ENCODE data around the gene DSTYK.
"Not testable (repeated sequence)": the region's sequence is repeated elsewhere in the genome, so short reads cannot be mapped to it uniquely, and the experiment has no call there.

DSTYK gene

DNA sequence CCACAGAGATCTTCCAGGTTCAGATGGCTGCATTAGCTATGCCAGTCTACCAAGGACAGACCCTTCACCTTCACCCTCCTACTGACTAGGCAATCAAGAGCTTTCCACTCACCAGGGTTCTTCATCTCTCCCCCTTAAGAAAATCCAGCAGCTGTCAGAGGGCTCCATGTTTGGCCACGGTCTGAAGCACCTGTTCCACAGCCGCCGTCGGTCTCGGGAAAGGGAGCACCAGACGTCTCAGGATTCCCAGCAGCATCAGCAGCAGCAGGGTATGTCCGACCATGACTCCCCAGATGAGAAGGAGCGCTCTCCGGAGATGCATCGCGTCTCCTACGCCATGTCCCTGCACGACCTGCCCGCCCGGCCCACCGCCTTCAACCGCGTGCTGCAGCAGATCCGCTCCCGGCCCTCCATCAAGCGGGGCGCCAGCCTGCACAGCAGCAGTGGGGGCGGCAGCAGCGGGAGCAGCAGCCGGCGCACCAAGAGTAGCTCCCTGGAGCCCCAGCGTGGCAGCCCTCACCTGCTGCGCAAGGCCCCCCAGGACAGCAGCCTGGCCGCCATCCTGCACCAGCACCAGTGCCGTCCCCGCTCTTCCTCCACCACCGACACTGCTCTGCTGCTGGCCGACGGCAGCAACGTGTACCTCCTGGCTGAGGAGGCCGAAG is 30.0 kb upstream of the DSTYK start:
- no peak for DNase-seq (ENCODE audit: low read depth in 2 of 2)

DNA sequence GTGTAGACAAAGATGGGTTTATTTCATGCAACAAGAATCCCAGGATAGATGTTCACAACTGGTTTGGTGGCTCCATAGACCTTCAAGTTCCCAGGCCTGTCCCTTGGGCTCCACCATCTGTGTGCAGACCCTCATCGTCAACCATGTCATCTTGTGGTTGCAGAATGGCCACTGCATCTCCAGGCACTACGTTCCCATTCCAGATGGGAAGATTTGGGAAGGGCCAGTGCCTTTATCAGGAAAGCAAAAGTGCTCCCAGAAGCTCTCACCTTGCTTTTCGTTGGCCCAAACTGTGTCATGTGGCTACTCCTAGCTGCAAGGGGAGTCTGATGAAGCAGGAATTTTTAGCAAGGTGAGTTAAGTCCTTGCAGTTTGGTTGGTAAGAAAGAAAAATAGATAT is 29.1 kb upstream of the DSTYK start:
- no peak for DNase-seq (ENCODE audit: low read depth in 2 of 2)

DNA sequence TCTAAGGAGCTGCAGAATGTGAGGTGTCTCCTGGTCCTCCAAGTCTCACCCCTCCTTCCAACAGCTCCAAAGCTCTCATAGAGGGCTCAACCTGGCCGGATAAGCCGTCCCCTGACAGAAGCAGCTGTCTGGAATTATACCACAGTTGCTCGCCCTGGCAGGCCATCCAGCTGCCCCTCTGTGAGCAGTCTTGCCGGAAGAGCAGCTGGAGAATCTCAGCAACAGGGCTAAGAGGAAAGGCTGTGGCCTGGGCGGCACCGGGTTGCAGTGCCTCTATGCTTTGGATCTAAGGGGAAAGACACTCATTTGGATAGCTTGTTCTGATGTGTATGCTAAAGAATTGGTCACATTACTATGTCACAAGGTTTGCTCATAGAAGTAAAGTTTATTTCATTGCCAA is 28.6 kb upstream of the DSTYK start:
- DNase-seq (ENCODE audit: low read depth in 2 of 2), result no peak

GRCh38 chr1:205239078-205239477 is 27.6 kb upstream of the DSTYK start:
- DNase-seq (ENCODE audit: low read depth in 2 of 2), result no peak

- DNase-seq (ENCODE audit: low read depth in 2 of 2), result no peak
Observed at GRCh38 chr1:205237526-205238484, 26.3 kb upstream of the DSTYK start.

GRCh38 chr1:205236951-205237475 is 25.5 kb upstream of the DSTYK start:
- no peak for DNase-seq (ENCODE audit: low read depth in 2 of 2)

DNA sequence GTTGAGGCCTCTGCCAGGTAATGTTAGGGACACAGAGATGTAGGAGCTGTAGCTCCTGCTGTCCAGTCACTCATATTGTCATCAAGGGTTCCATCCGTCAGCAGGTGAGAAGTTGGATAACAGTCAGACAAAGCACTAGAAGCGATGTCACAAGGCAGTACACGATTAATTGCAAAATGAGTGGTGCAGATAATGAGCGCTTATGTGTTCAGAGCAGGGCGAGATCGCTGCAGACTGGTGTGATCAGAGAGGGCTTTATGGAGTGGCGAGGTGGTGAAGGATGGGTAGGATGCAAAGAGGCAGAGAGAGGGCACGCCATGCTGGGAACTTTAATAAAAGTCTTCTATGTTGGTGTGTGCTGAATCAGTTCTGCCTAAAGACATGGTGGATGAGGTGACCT is 25.0 kb upstream of the DSTYK start:
- no peak for DNase-seq (ENCODE audit: low read depth in 2 of 2)

- DNase-seq (ENCODE audit: low read depth in 2 of 2), result no peak
Observed at GRCh38 chr1:205235951-205236350, 24.4 kb upstream of the DSTYK start.

DNA sequence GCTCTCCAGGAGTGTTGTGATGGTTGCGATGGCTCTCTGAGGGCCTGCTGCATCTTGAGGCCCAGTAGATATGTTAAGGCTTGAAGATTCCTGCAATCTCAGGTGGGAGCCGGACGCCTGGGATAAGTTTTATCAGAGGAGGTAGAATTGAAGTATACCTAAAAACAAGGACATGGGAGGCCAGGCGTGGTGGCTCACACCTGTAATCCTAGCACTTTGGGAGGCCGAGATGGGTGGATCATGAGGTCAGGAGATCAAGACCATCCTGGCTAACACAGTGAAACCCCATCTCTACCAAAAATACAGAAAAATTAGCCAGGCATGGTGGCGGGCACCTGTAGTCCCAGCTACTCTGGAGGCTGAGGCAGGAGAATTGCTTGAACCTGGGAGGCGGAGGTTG is 22.5 kb upstream of the DSTYK start:
- not testable (repeated sequence) for DNase-seq (ENCODE audit: low read depth in 2 of 2)

- DNase-seq (ENCODE audit: low read depth in 2 of 2), result no peak
Observed at GRCh38 chr1:205232945-205233397, 21.5 kb upstream of the DSTYK start.

- no peak for DNase-seq (ENCODE audit: low read depth in 2 of 2)
Observed at GRCh38 chr1:205232127-205232820, 20.8 kb upstream of the DSTYK start.

- no peak for DNase-seq (ENCODE audit: low read depth in 2 of 2)
Observed at GRCh38 chr1:205230982-205231381, 19.5 kb upstream of the DSTYK start.

DNA sequence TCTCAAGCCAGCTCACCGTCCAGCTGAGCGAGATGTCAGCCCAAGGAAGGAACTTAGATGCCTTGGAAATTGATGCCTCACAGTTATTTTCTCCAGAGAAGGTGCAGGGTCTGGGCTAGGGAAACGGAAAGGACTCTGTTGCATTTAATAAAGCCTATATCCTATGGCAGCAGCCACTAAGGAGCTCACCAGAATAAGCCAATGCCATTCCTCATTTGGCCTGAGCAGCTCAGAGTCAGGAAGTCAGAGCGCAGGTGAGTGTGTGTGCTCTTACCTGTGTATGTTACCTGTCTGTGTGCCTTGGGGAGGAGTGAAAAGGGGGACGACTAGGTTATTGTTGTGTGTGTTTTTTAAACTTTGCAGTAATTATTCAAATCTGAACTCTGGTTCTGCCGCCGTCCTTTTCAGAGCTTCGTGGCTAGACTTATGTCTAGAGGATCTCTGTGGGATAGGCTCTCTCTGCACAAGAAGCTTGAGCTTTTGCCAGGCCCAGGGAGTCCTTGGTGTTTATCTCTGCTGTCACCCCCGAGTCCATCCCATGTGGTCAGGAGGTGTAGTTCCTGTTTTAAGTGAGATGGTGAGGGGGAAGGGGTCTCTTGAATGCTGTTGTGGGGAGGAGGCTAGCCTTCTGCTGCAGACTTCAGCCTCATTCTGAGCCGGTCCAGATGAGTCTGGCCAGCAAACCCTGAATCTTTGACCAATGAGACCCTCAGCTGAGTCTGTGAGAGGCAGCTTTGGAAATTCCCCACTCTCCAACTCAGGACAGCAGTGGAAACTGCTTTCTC is 18.6 kb upstream of the DSTYK start:
- DNase-seq (ENCODE audit: low read depth in 2 of 2), result no peak

- peak; percentile 31 to 35 for DNase-seq (ENCODE audit: low read depth in 2 of 2)
Observed at GRCh38 chr1:205229399-205229871, 17.9 kb upstream of the DSTYK start.

DNA sequence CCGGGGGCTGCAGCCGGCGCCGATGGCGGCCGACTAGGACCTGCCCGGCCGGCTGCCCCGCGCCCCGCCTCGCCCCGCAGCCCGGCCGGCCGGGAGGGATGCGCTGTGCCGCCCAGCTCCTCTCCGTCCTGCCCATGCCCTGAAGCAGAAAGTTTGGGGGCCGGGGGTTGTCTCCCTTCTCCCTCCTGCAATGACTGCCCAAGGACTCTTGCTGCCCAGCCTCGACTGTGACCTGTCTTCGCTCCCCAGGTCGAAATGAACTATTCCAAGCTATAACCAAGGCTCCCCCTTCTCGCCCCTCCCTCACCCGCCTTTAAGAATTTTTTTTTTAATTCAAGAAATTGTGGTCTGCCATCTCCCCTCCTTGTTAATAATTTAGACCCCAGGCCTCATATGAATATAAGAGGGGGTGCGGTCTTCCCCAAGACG is 16.6 kb upstream of the DSTYK start:
- no peak for DNase-seq (ENCODE audit: low read depth in 2 of 2)

DNA sequence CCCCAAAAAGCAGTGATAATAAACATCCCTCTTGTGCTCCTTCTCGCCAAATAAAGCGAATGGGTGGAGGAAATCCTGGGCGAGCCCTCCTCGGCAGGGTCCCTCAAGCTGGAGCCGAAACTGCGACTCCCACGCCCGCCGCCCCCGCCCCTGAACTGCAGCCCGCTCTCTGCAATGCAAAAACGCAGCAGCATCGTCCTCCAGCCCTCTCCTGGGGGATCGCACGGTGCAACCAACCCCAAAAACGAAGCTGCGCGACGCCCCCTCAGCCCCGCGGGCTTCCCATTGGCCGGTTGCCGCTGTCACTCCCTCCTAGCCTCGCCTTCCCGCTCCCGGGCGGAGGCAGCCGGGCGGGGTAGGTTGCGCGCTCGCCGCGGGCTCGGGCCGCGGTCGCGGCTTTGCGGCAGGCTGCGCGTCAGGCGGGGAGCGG is 16.1 kb upstream of the DSTYK start, which contains the start of gene TMCC2:
Gene TMCC2, plus strand, starts transcription at position 363 of the 430 bp plus-strand sequence. CDS start 619 bp downstream, outside the sequence.
- peak; percentile 65 to 74 for DNase-seq (ENCODE audit: low read depth in 2 of 2)

GRCh38 chr1:205226868-205227583 is 15.5 kb upstream of the DSTYK start:
- no peak for DNase-seq (ENCODE audit: low read depth in 2 of 2)

- DNase-seq (ENCODE audit: low read depth in 2 of 2), result no peak
Observed at GRCh38 chr1:205225901-205226765, 14.6 kb upstream of the DSTYK start.

- no peak for DNase-seq (ENCODE audit: low read depth in 2 of 2)
Observed at GRCh38 chr1:205224736-205225135, 13.2 kb upstream of the DSTYK start.

Measured in activated CD8-positive, alpha-beta memory T cell treated with anti-CD3 and anti-CD28 coated beads for 4 hours (primary cell).